B cell (primary cell): ENCODE measurements around the gene TUT1.

Source experiments
- EZH2 ChIP-seq: IDR thresholded peaks from 2 replicates; pipeline ENCODE4 v1.6.1; 2012; ENCODE audit warnings: borderline replicate concordance, low read depth, mild to moderate bottlenecking, moderate library complexity, low read length; ENCODE audit not compliant: insufficient read depth, poor library complexity, severe bottlenecking
- TF ChIP-seq, protein P1 (sequence below): fragments of 200-600 bp; IDR thresholded peaks from one replicate; pipeline ENCODE4 v1.8.0; 2022; ENCODE audit warnings: antibody characterized with exemption, mild to moderate bottlenecking

DNA sequence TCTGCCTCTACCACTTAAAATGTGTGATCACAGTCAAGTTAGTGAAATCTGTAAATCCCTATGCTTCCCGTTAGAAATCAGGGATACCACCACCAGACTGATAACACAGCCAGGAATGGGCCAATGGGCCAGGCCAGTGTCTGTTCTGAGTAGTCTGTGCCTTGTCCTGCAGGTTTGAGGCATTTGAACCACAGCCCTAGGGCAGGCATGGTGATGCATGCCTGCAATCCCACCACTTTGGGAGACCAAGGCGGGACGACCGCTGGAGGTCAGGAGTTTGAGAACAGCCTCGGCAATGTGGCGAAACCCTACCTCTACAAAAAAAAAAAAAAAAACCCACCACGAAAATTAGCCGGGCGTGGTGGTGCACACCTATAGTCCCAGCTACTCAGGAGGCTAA is 32.7 kb downstream of the TUT1 start:
- TF ChIP-seq, protein P1, sequence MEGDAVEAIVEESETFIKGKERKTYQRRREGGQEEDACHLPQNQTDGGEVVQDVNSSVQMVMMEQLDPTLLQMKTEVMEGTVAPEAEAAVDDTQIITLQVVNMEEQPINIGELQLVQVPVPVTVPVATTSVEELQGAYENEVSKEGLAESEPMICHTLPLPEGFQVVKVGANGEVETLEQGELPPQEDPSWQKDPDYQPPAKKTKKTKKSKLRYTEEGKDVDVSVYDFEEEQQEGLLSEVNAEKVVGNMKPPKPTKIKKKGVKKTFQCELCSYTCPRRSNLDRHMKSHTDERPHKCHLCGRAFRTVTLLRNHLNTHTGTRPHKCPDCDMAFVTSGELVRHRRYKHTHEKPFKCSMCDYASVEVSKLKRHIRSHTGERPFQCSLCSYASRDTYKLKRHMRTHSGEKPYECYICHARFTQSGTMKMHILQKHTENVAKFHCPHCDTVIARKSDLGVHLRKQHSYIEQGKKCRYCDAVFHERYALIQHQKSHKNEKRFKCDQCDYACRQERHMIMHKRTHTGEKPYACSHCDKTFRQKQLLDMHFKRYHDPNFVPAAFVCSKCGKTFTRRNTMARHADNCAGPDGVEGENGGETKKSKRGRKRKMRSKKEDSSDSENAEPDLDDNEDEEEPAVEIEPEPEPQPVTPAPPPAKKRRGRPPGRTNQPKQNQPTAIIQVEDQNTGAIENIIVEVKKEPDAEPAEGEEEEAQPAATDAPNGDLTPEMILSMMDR, result no peak
- no peak for TF ChIP-seq EZH2
